SU-DHL-6 (cell line): Measurements from ENCODE around the gene NFIX.

Experiments
- H2AFZ ChIP-seq: fragments of 200-600 bp; sonication (generic); 2 replicates; pipeline ENCODE4 v1.6.1; 2014; ENCODE audit warnings: low read depth, mild to moderate bottlenecking, moderate library complexity, mixed read lengths, antibody characterized with exemption, low read length; ENCODE audit not compliant: severe bottlenecking
- H3F3A ChIP-seq: fragments of 200-600 bp; shearing (Covaris generic); 2 replicates; pipeline ENCODE4 v1.6.0; 2016; ENCODE audit warnings: antibody characterized with exemption, mild to moderate bottlenecking; ENCODE audit not compliant: insufficient read depth
- H3K27ac ChIP-seq: fragments of 200-600 bp; sonication (generic); 2 replicates; pipeline ENCODE4 v1.5.1; 2016; ENCODE audit warnings: low read depth, mild to moderate bottlenecking, low read length, moderate library complexity, mixed read lengths
- H3K27me3 ChIP-seq: fragments of 200-600 bp; sonication (generic), shearing (Covaris generic); 2 replicates; pipeline ENCODE4 v1.6.0; 2014; ENCODE audit warnings: mild to moderate bottlenecking, low read length
- H3K36me3 ChIP-seq: fragments of 200-600 bp; sonication (generic); 2 replicates; pipeline ENCODE4 v1.6.1; 2014; ENCODE audit warnings: mild to moderate bottlenecking, low read length, mixed read lengths
- H3K4me2 ChIP-seq: fragments of 300-600, 200-600 bp; shearing (Covaris generic), sonication (generic); 2 replicates; pipeline ENCODE4 v1.6.0; 2014; ENCODE audit warnings: low read length, low read depth, mild to moderate bottlenecking; ENCODE audit not compliant: poor library complexity, severe bottlenecking
- H3K4me3 ChIP-seq: fragments of 200-600 bp; sonication (generic); 2 replicates; pipeline ENCODE4 v1.5.1; 2014; ENCODE audit warnings: antibody characterized with exemption, low read length, mild to moderate bottlenecking, mixed read lengths; ENCODE audit not compliant: insufficient read depth, poor library complexity, severe bottlenecking
- H3K79me2 ChIP-seq: fragments of 200-600 bp; sonication (generic); 2 replicates; pipeline ENCODE4 v1.6.1; 2014; ENCODE audit warnings: mild to moderate bottlenecking, low read length, moderate library complexity; ENCODE audit not compliant: insufficient read depth
- H3K9ac ChIP-seq: fragments of 200-600 bp; sonication (generic); 2 replicates; pipeline ENCODE4 v1.7.0; 2014; ENCODE audit warnings: mild to moderate bottlenecking, low read length
- H3K9me2 ChIP-seq: fragments of 200-600 bp; sonication (generic); replicated peaks from 2 replicates; pipeline ENCODE4 v1.6.1; 2014; ENCODE audit warnings: low read length; ENCODE audit not compliant: insufficient read depth
- H3K9me3 ChIP-seq: fragments of 200-600 bp; sonication (generic); 2 replicates; pipeline ENCODE4 v1.6.1; 2014; ENCODE audit warnings: low read length, mixed read lengths; ENCODE audit not compliant: insufficient read depth
- H4K20me1 ChIP-seq: fragments of 200-600 bp; sonication (generic); 2 replicates; pipeline ENCODE4 v1.6.1; 2014; ENCODE audit warnings: low read depth, mild to moderate bottlenecking, antibody characterized with exemption, low read length, moderate library complexity, mixed read lengths
- EZH2phosphoT487 ChIP-seq: fragments of 200-600 bp; sonication (generic), shearing (Covaris generic); conservative IDR thresholded peaks from 2 replicates; pipeline ENCODE4 v1.6.1; 2018; ENCODE audit warnings: mild to moderate bottlenecking, antibody characterized with exemption, low read length, moderate library complexity, mixed read lengths
- TF ChIP-seq, protein P1 (sequence below): fragments of 200-600 bp; sonication (generic); IDR thresholded peaks from one replicate; pipeline ENCODE4 v1.5.1; 2017; ENCODE audit warnings: antibody characterized with exemption, mild to moderate bottlenecking, low read length, moderate library complexity; ENCODE audit not compliant: insufficient read depth, poor library complexity, severe bottlenecking

The NFIX gene

GRCh38 chr19:13054626-13055212 is 59.4 kb downstream of the NFIX start:
- Histone ChIP-seq H2AFZ (no peak overlapping the region), H3K27me3 (no peaks in the 10 kb centered on the region), H3K27ac (no peak overlapping the region), H3K4me3 (no peak overlapping the region), H3K9me2 (no peaks in the 10 kb centered on the region), H3K9me3 (no peaks in the 10 kb centered on the region), H3K9ac (no peak overlapping the region), H4K20me1 (no peaks in the 10 kb centered on the region), H3K4me2 (no peak overlapping the region), H3F3A (no peaks in the 10 kb centered on the region), H3K79me2 (no peaks in the 10 kb centered on the region), H3K36me3 (no peaks in the 10 kb centered on the region)
- TF ChIP-seq, protein P1, sequence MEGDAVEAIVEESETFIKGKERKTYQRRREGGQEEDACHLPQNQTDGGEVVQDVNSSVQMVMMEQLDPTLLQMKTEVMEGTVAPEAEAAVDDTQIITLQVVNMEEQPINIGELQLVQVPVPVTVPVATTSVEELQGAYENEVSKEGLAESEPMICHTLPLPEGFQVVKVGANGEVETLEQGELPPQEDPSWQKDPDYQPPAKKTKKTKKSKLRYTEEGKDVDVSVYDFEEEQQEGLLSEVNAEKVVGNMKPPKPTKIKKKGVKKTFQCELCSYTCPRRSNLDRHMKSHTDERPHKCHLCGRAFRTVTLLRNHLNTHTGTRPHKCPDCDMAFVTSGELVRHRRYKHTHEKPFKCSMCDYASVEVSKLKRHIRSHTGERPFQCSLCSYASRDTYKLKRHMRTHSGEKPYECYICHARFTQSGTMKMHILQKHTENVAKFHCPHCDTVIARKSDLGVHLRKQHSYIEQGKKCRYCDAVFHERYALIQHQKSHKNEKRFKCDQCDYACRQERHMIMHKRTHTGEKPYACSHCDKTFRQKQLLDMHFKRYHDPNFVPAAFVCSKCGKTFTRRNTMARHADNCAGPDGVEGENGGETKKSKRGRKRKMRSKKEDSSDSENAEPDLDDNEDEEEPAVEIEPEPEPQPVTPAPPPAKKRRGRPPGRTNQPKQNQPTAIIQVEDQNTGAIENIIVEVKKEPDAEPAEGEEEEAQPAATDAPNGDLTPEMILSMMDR: no peak
- TF ChIP-seq EZH2phosphoT487: no peak

DNA sequence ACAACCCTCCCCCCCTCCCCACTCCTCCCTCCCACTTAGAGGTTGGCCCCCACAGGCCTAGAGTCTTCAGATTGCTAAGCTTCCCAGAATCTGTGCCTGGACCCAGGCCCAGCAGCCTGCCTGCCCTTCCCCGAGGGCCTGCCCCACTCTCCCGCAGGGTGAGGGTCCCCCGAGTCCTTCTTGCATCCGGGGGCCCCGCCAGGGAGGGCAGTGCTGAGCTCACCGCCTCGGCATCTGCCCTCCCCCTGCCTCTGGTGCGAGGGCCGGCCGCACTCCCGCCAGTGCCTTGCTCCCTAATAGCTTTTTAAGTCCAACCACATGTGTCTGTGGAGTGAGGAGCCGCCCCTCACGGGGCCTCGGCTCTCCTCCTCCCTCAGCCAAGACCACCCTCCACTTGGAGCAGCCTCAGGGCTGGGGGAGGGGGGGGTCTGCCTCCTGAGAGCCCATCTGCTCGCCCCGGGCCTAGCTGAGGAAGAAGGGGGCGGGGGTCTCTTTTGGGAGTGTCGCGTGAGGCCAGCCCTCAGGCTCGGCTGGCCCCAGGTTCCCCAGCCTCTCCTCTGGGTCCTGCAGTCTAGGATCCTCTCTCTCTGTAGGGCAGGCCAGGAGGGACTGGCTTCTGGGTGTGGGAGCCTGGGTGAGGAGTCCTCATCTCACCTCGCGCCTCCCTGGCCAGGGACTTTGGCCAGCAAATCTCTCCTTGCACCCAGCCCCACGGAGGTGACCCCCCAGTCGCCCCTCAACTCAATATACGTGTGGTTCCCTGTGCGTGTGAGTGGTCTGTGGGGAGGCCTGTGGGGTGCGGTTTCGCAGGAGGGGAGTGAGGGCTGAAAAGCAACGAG is 60.2 kb downstream of the NFIX start:
- Histone ChIP-seq H4K20me1 (no peaks in the 10 kb centered on the region), H2AFZ (no peak overlapping the region), H3K4me3 (no peak overlapping the region), H3K9ac (no peak overlapping the region), H3K79me2 (no peaks in the 10 kb centered on the region), H3K36me3 (no peaks in the 10 kb centered on the region), H3K9me3 (no peaks in the 10 kb centered on the region), H3K27me3 (no peaks in the 10 kb centered on the region), H3K27ac (no peak overlapping the region), H3K9me2 (no peaks in the 10 kb centered on the region), H3F3A (no peaks in the 10 kb centered on the region), H3K4me2 (no peak overlapping the region)
- TF ChIP-seq, protein P1: no peak
- no peak for TF ChIP-seq EZH2phosphoT487

DNA sequence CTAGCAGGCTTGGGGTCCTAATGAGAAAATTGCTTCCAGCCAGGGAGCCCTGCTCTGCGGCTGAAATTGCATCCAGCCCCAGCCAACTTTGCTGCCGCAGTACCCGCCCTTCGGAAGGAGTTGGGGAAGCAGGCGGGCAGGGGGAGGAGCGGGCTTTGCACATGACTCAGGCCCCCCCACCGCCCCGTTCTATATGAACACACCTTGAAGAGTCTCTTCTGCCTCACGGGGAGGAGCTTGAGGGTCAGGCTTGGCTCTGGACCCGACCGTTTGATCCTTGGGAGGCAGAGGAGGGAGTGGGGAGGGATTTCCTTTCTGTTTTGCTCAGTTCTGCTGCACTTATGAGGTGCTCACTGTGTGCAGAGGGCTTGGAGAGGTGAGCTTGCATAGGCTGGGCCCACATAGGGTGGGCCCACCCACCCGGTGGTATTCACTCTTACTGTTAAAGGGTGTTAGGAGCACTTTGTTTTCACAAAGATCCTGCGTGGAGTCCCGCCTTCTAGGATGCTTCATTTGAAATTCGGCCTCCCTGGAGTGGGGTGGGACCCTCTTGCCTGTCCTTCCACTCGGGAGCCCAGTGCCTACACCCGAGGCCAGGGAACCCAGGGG is 60.9 kb downstream of the NFIX start:
- Histone ChIP-seq H3K36me3 (no peaks in the 10 kb centered on the region), H3K4me2 (no peak overlapping the region), H3K79me2 (no peaks in the 10 kb centered on the region), H3K4me3 (no peak overlapping the region), H3K9me3 (no peaks in the 10 kb centered on the region), H3K9ac (no peak overlapping the region), H3F3A (no peaks in the 10 kb centered on the region), H2AFZ (no peak overlapping the region), H3K27ac (no peak overlapping the region), H3K9me2 (no peaks in the 10 kb centered on the region), H3K27me3 (no peaks in the 10 kb centered on the region), H4K20me1 (no peaks in the 10 kb centered on the region)
- TF ChIP-seq, protein P1: no peak
- no peak for TF ChIP-seq EZH2phosphoT487
